Naive thymus-derived CD4-positive, alpha-beta T cell (primary cell): ENCODE results near the gene CDC42BPB. TPM values are rescaled to one million over a fixed set of nuclear protein-coding genes. Genes with fewer than 3 reads are reported as not detected.
"Not testable (repeated sequence)": the region's sequence is repeated elsewhere in the genome, so short reads cannot be mapped to it uniquely, and the experiment has no call there.

Experiments used
- ATAC-seq: fragments of 150-1000 bp; cut with Tn5 transposase; 2 replicates; pipeline ENCODE4 v1.10.0; 2021; ENCODE audit warnings: mild to moderate bottlenecking, moderate library complexity
- CTCF ChIA-PET: fragments of 350-600 bp; sonication (Branson Sonifier 250); formaldehyde crosslinking; loops from one replicate; lab custom pipeline; 2021; ENCODE audit warnings: antibody characterized with exemption; lab: Charles Lee
- POLR2A ChIA-PET: fragments of 350-600 bp; sonication (Branson Sonifier 250); formaldehyde crosslinking; loops from one replicate; lab custom pipeline; 2021; ENCODE audit warnings: antibody characterized with exemption, inconsistent platforms; lab: Charles Lee
- DNase-seq, 9 donors: peaks; one replicate each; pipeline versions ENCODE4 v3.0.0 to v3.0.0-alpha.2; 2020 to 2022; ENCODE audit warnings: mixed read lengths in 1 of 9
- H3K27ac ChIP-seq: one replicate; pipeline ENCODE4 v1.7.0; 2013; ENCODE audit warnings: mild to moderate bottlenecking, low read depth, low read length, moderate library complexity
- H3K27me3 ChIP-seq, 2 donors: one replicate each; pipeline ENCODE4 v1.7.0; 2013; ENCODE audit warnings: low read length in 2 of 2, mild to moderate bottlenecking in 2 of 2, moderate library complexity in 2 of 2; ENCODE audit not compliant: control insufficient read depth in 2 of 2, insufficient read depth in 2 of 2
- H3K36me3 ChIP-seq, 3 experiments: 1 replicate in 2 of 3; 2 replicates in 1 of 3; pipeline ENCODE4 v1.7.0; 2013; ENCODE audit warnings: low read length in 3 of 3, mild to moderate bottlenecking in 3 of 3, moderate library complexity in 1 of 3; ENCODE audit not compliant: insufficient read depth in 3 of 3, control insufficient read depth in 2 of 3
- H3K4me1 ChIP-seq, 2 donors: one replicate each; pipeline ENCODE4 v1.7.0; 2013; ENCODE audit warnings: low read length in 2 of 2, mild to moderate bottlenecking in 2 of 2, moderate library complexity in 1 of 2; ENCODE audit not compliant: control insufficient read depth in 2 of 2, insufficient read depth in 2 of 2
- H3K4me3 ChIP-seq: 2 replicates; pipeline ENCODE4 v1.7.0; 2013; ENCODE audit warnings: mild to moderate bottlenecking, low read length
- H3K9me3 ChIP-seq, 3 experiments: 1 replicate in 2 of 3; 2 replicates in 1 of 3; pipeline ENCODE4 v1.7.0; 2013; ENCODE audit warnings: low read length in 3 of 3; ENCODE audit not compliant: control insufficient read depth in 2 of 3
- H3K27ac Mint-ChIP-seq, 9 donors: one replicate each; pipeline ENCODE4 v1.8.0; 2020 to 2022; ENCODE audit warnings: mixed read lengths in 9 of 9, mild to moderate bottlenecking in 8 of 9, moderate library complexity in 5 of 9, inconsistent platforms in 2 of 9
- H3K27me3 Mint-ChIP-seq, 5 donors: one replicate each; pipeline ENCODE4 v1.8.0; 2021 to 2022; ENCODE audit warnings: mixed read lengths in 5 of 5, mild to moderate bottlenecking in 1 of 5
- H3K36me3 Mint-ChIP-seq, 5 donors: one replicate each; pipeline ENCODE4 v1.8.0; 2020 to 2022; ENCODE audit warnings: mixed read lengths in 5 of 5, mild to moderate bottlenecking in 3 of 5, inconsistent platforms in 1 of 5
- H3K4me1 Mint-ChIP-seq, 7 donors: one replicate each; pipeline ENCODE4 v1.8.0; 2020 to 2022; ENCODE audit warnings: mixed read lengths in 7 of 7, mild to moderate bottlenecking in 3 of 7, inconsistent platforms in 1 of 7
- H3K4me3 Mint-ChIP-seq, 10 donors: one replicate each; pipeline ENCODE4 v1.8.0; 2020 to 2022; ENCODE audit warnings: mild to moderate bottlenecking in 10 of 10, mixed read lengths in 10 of 10, moderate library complexity in 6 of 10, inconsistent platforms in 2 of 10
- H3K9me3 Mint-ChIP-seq, 11 donors: one replicate each; pipeline ENCODE4 v1.8.0; 2020 to 2022; ENCODE audit warnings: mixed read lengths in 11 of 11, mild to moderate bottlenecking in 4 of 11, inconsistent platforms in 1 of 11, moderate library complexity in 1 of 11
- intact Hi-C, 2 donors: fragments of 100-400 bp; cut with micrococcal nuclease; formaldehyde crosslinking; loops; one replicate each; pipeline ENCODE4 v1.15.1; 2023
- polyA plus RNA-seq, 2 donors: library from polyadenylated mRNA; unstranded; fragments of 300-500 nt; fragmentation: Illumina TruSeq; gene quantifications; one replicate each; pipeline ENCODE4 v1.2.3, GENCODE V29; 2021
- total RNA-seq, 6 experiments: library from RNA in 5 of 6; stranded (reverse) in 5 of 6; gene quantifications; 1 replicate in 5 of 6; 2 replicates in 1 of 6; pipeline ENCODE4 v1.2.3 and lab custom pipeline; 2021 to 2026

Gene CDC42BPB
- total and polyA plus RNA-seq, 7 experiments from 2014 or later = 0.34 to 16.0 (median 4.8) TPM

GRCh38 chr14:103029936-103030335 lies 27.4 kb downstream of the CDC42BPB start:
- no peaks in the 10 kb centered on the region for H3K36me3 ChIP-seq
- H3K9me3 ChIP-seq = no peaks in the 10 kb centered on the region
- H3K4me3 Mint-ChIP-seq = no peak overlapping the region
- DNase-seq (no peak), ATAC-seq (no peak)
- peaks cover 0 to 10% (median 7%) of the 10 kb centered on the region in 5 donors for H3K36me3 Mint-ChIP-seq
- ChIA-PET POLR2A (no interaction called here), CTCF (no interaction called here)
- peaks cover 0 to 4% (median 0%) of the 10 kb centered on the region in 7 donors for H3K4me1 Mint-ChIP-seq
- H3K27me3 ChIP-seq = no peaks in the 10 kb centered on the region
- intact Hi-C loops = no loop called here
- H3K4me1 ChIP-seq = no peaks in the 10 kb centered on the region
- H3K4me3 ChIP-seq = no peak overlapping the region
- no peak overlapping the region for H3K27ac ChIP-seq
- peaks cover 0 to 9% (median 0%) of the 10 kb centered on the region in 5 donors for H3K27me3 Mint-ChIP-seq
- H3K27ac Mint-ChIP-seq = no peak overlapping the region
- H3K9me3 Mint-ChIP-seq = peaks cover 0 to 11% (median 3%) of the 10 kb centered on the region in 11 donors

- Histone ChIP-seq H3K4me1 (no peaks in the 10 kb centered on the region), H3K9me3 (no peaks in the 10 kb centered on the region), H3K4me3 (no peak overlapping the region), H3K36me3 (no peaks in the 10 kb centered on the region), H3K27me3 (no peaks in the 10 kb centered on the region), H3K27ac (no peak overlapping the region)
- no peak overlapping the region for H3K4me3 Mint-ChIP-seq
- peaks cover 0 to 14% (median 7%) of the 10 kb centered on the region in 5 donors for H3K36me3 Mint-ChIP-seq
- H3K9me3 Mint-ChIP-seq = peaks cover 0 to 11% (median 3%) of the 10 kb centered on the region in 11 donors
- H3K27ac Mint-ChIP-seq = no peak overlapping the region
- intact Hi-C loops = no loop called here
- DNase-seq = no peak
- POLR2A ChIA-PET = no interaction called here
- no peak for ATAC-seq
- CTCF ChIA-PET = no interaction called here
- peaks cover 0 to 9% (median 0%) of the 10 kb centered on the region in 5 donors for H3K27me3 Mint-ChIP-seq
- peaks cover 0 to 5% (median 0%) of the 10 kb centered on the region in 7 donors for H3K4me1 Mint-ChIP-seq
These were observed 28.6 kb downstream of the CDC42BPB start for GRCh38 chr14:103028772-103029171.

- Histone ChIP-seq H3K27ac (no peak overlapping the region), H3K36me3 (no peaks in the 10 kb centered on the region), H3K9me3 (no peaks in the 10 kb centered on the region), H3K4me3 (no peak overlapping the region), H3K27me3 (no peaks in the 10 kb centered on the region), H3K4me1 (no peaks in the 10 kb centered on the region)
- CTCF ChIA-PET = no interaction called here
- no peak for DNase-seq
- peaks cover 0 to 11% (median 3%) of the 10 kb centered on the region in 11 donors for H3K9me3 Mint-ChIP-seq
- H3K4me3 Mint-ChIP-seq = no peak overlapping the region
- POLR2A ChIA-PET = no interaction called here
- intact Hi-C loops = no loop called here
- ATAC-seq = no peak
- H3K4me1 Mint-ChIP-seq = peaks cover 0 to 5% (median 0%) of the 10 kb centered on the region in 7 donors
- H3K27ac Mint-ChIP-seq = no peak overlapping the region
- H3K27me3 Mint-ChIP-seq = peaks cover 0 to 9% (median 0%) of the 10 kb centered on the region in 5 donors
- peaks cover 0 to 14% (median 7%) of the 10 kb centered on the region in 5 donors for H3K36me3 Mint-ChIP-seq
These were observed 29.1 kb downstream of the CDC42BPB start for GRCh38 chr14:103028161-103028767.

GRCh38 chr14:103027451-103027850 lies 29.9 kb downstream of the CDC42BPB start:
- no peak overlapping the region for H3K27ac ChIP-seq
- no peak overlapping the region for H3K4me3 ChIP-seq

GRCh38 chr14:103026988-103027387 lies 30.4 kb downstream of the CDC42BPB start:
- intact Hi-C loops = no loop called here
- no peak overlapping the region for H3K27ac Mint-ChIP-seq
- H3K9me3 Mint-ChIP-seq = peaks cover 0 to 11% (median 3%) of the 10 kb centered on the region in 11 donors
- Histone ChIP-seq H3K27ac (no peak overlapping the region), H3K36me3 (no peaks in the 10 kb centered on the region), H3K9me3 (no peaks in the 10 kb centered on the region), H3K4me1 (no peaks in the 10 kb centered on the region), H3K4me3 (no peak overlapping the region), H3K27me3 (no peaks in the 10 kb centered on the region)
- H3K36me3 Mint-ChIP-seq = peaks cover 0 to 14% (median 7%) of the 10 kb centered on the region in 5 donors
- H3K4me1 Mint-ChIP-seq = peaks cover 0 to 8% (median 4%) of the 10 kb centered on the region in 7 donors
- no peak overlapping the region for H3K4me3 Mint-ChIP-seq
- H3K27me3 Mint-ChIP-seq = peaks cover 0 to 9% (median 5%) of the 10 kb centered on the region in 5 donors
- ATAC-seq (no peak), DNase-seq (no peak)
- POLR2A ChIA-PET = no interaction called here
- CTCF ChIA-PET = no interaction called here

More at GRCh38 chr14:103027451-103027850, 29.9 kb downstream of the CDC42BPB start:
- CTCF ChIA-PET = no interaction called here
- Mint-ChIP-seq H3K27ac (no peak overlapping the region), H3K9me3 (peaks cover 0 to 11% (median 3%) of the 10 kb centered on the region in 11 donors), H3K27me3 (peaks cover 0 to 9% (median under 1%) of the 10 kb centered on the region in 5 donors), H3K36me3 (peaks cover 0 to 14% (median 7%) of the 10 kb centered on the region in 5 donors), H3K4me1 (peaks cover 0 to 6% (median 0%) of the 10 kb centered on the region in 7 donors), H3K4me3 (no peak overlapping the region)
- H3K36me3 ChIP-seq = no peaks in the 10 kb centered on the region
- no peaks in the 10 kb centered on the region for H3K4me1 ChIP-seq
- DNase-seq = no peak
- intact Hi-C loops = no loop called here
- no peaks in the 10 kb centered on the region for H3K9me3 ChIP-seq
- POLR2A ChIA-PET = no interaction called here
- H3K27me3 ChIP-seq = no peaks in the 10 kb centered on the region
- ATAC-seq = no peak

GRCh38 chr14:103026196-103026595 lies 31.2 kb downstream of the CDC42BPB start:
- H3K27ac Mint-ChIP-seq, H3K4me1 ChIP-seq, CTCF ChIA-PET, POLR2A ChIA-PET, H3K4me3 ChIP-seq, H3K27ac ChIP-seq, H3K9me3 ChIP-seq, DNase-seq, intact Hi-C loops, H3K27me3 ChIP-seq, H3K4me3 Mint-ChIP-seq, H3K36me3 ChIP-seq, ATAC-seq: not testable (repeated sequence)
- Mint-ChIP-seq H3K36me3 (peaks cover 0 to 14% (median 7%) of the 10 kb centered on the region in 5 donors), H3K4me1 (peaks cover 0 to 15% (median 5%) of the 10 kb centered on the region in 7 donors), H3K9me3 (peaks cover 0 to 11% (median 3%) of the 10 kb centered on the region in 11 donors), H3K27me3 (peaks cover 0 to 10% (median 5%) of the 10 kb centered on the region in 5 donors)
